Pancreas (tissue), 10 donors: ENCODE data around the gene FOXL3. TPM values are rescaled to one million over a fixed set of nuclear protein-coding genes. Genes with fewer than 3 reads are reported as not detected.

ENCODE experiments used
- ATAC-seq, 4 donors: fragments of 200-7000 bp; cut with Tn5 transposase; one replicate each; pipeline versions ENCODE4 v1.8.0 to v1.9.1; 2020; ENCODE audit warnings: mild to moderate bottlenecking in 4 of 4, moderate library complexity in 4 of 4
- DNase-seq, 6 donors: peaks; one replicate each; pipeline ENCODE4 v3.0.0-alpha.2; 2020
- FAIRE-seq: peaks from 2 replicates; lab custom pipeline; 2012; peaks lifted over from hg19 to GRCh38; lab: Jason Lieb, UNC
- H3K27ac ChIP-seq, 4 donors: fragments of 200-600 bp; sonication (generic); 1 replicate in 3 of 4; 2 replicates in 1 of 4; pipeline versions ENCODE4 v1.5.0 to v1.8.0; 2020
- H3K27me3 ChIP-seq, 4 donors: fragments of 200-600 bp; one replicate each; pipeline ENCODE4 v1.8.0; 2021
- H3K36me3 ChIP-seq, 3 donors: fragments of 200-600 bp; sonication (generic) in 1 of 3; one replicate each; pipeline versions ENCODE4 v1.5.0 to v1.8.0; 2020 to 2021
- H3K4me1 ChIP-seq, 3 donors: fragments of 200-600 bp; one replicate each; pipeline ENCODE4 v1.8.0; 2021
- H3K4me3 ChIP-seq, 4 donors: fragments of 200-600 bp; sonication (generic) in 2 of 4; one replicate each; pipeline versions ENCODE4 v1.5.0 to v1.8.0; 2020 to 2021
- H3K9me3 ChIP-seq, 4 donors: fragments of 200-600 bp; one replicate each; pipeline ENCODE4 v1.8.0; 2021
- CTCF ChIP-seq, 4 donors: fragments of 200-600 bp; sonication (generic) in 3 of 4; IDR thresholded peaks; one replicate each; pipeline versions ENCODE4 v1.5.0 to v1.8.0; 2021; ENCODE audit warnings: antibody characterized with exemption in 4 of 4
- WGBS, 2 donors: extraction: QIAGEN DNeasy Blood & Tissue Kit; methylation state at CpG; one replicate each; pipeline ENCODE4 v1.1.7; 2013; 5-methylcytosine and 5-hydroxymethylcytosine counted together
- intact Hi-C, 3 donors: fragments of 100-400 bp; cut with DNase I; formaldehyde crosslinking; loops; one replicate each; pipeline versions ENCODE4 v1.11.1 to v1.14.2; 2022
- polyA plus RNA-seq, 2 donors: library from polyadenylated mRNA; stranded (reverse); fragments of 200-250 nt; gene quantifications; one replicate each; pipeline ENCODE4 v1.2.3, GENCODE V29; 2013
- total RNA-seq, 6 donors: library from RNA; stranded (reverse); fragmentation: NEBNext Ultra II Directional in 4 of 6; extraction: Animal tissue kit (Norgen Biotek cat#: 25700) in 4 of 6; gene quantifications; one replicate each; pipeline versions ENCODE4 v1.2.1 to v1.2.4, GENCODE V29; 2021 to 2023
- donor health status: healthy with polysubstance abuse.
- donor health status: DM: no; HTN: no; CAD: no; lungs with moderate emphysema.
- donor health status: DM: no; HTN: no; CAD: no.
- donor health status: control.
- donor health status: control.
- donor health status: Bipolar disorder and iron deficiency.
- donor health status: DM: yes; HTN: yes; CAD: no.
- donor health status: DM: no; HTN: no; CAD: no.
- donor health status: DM: no; HTN: no; CAD: no.
- donor health status: DM: yes; HTN: yes; CAD: no.

FOXL3 gene
- total and polyA plus RNA-seq, 8 donors = not detected

- Histone ChIP-seq H3K27me3 (no peaks in the 10 kb centered on the region), H3K9me3 (no peaks in the 10 kb centered on the region), H3K4me1 (peaks cover 26 to 37% (median 34%) of the 10 kb centered on the region in 3 donors), H3K4me3 (no peak overlapping the region), H3K36me3 (no peaks in the 10 kb centered on the region), H3K27ac (no peak overlapping the region)
- DNase-seq (peak in 4 of 6 donors; percentile 15 to 71 (median 44)), ATAC-seq (no peak), FAIRE-seq (no peak)
- no peak for TF ChIP-seq CTCF (IDR thresholded peaks at IDR 0.05)
- WGBS, 2 donors = 94 to 95% methylated on average over 20 of the region's 20 CpGs
- intact Hi-C loops = loop anchor here in 2 of 3 donors (5.0 to 10.0 kb wide), 2 partner anchors 312 to 540 kb away; no protein-coding TSS in a partner anchor
Measured at GRCh38 chr7:325051-325798, 35.3 kb downstream of the FOXL3 start.

- intact Hi-C loops = loop anchor here in 2 of 3 donors (5.0 to 10.0 kb wide), 2 partner anchors 311 to 539 kb away; no protein-coding TSS in a partner anchor
- FAIRE-seq (no peak), DNase-seq (peak in 2 of 6 donors; percentile 28 to 33), ATAC-seq (no peak)
- Histone ChIP-seq H3K36me3 (no peaks in the 10 kb centered on the region), H3K4me1 (peaks cover 21 to 32% (median 31%) of the 10 kb centered on the region in 3 donors), H3K9me3 (no peaks in the 10 kb centered on the region), H3K27ac (peak overlapping the region in 3 of 4 donors; percentile 74 to 90 (median 88)), H3K4me3 (no peak overlapping the region), H3K27me3 (no peaks in the 10 kb centered on the region)
- TF ChIP-seq CTCF (IDR thresholded peaks at IDR 0.05) = no peak
- WGBS, 2 donors = 96 to 98% methylated on average over 11 of the region's 11 CpGs
Measured at GRCh38 chr7:325811-326210, 35.8 kb downstream of the FOXL3 start.

GRCh38 chr7:326273-326672 lies 36.3 kb downstream of the FOXL3 start:
- Histone ChIP-seq H3K27me3 (no peaks in the 10 kb centered on the region), H3K4me1 (peaks cover 19 to 34% (median 28%) of the 10 kb centered on the region in 3 donors), H3K4me3 (no peak overlapping the region), H3K27ac (peak overlapping the region; percentile 65 to 90 (median 81)), H3K36me3 (no peaks in the 10 kb centered on the region), H3K9me3 (no peaks in the 10 kb centered on the region)
- intact Hi-C loops = loop anchor here in 2 of 3 donors (5.0 to 10.0 kb wide), 2 partner anchors 311 to 539 kb away; no protein-coding TSS in a partner anchor
- 62 to 67% methylated on average over 9 of the region's 9 CpGs for WGBS, 2 donors
- DNase-seq = peak in 3 of 6 donors; percentile 55 to 64 (median 61)
- TF ChIP-seq CTCF (IDR thresholded peaks at IDR 0.05) = no peak
- ATAC-seq = no peak
- no peak for FAIRE-seq

GRCh38 chr7:326809-327232 lies 36.9 kb downstream of the FOXL3 start:
- 9 to 13% methylated on average over 6 of the region's 6 CpGs for WGBS, 2 donors
- intact Hi-C loops = loop anchor here in 2 of 3 donors (5.0 to 10.0 kb wide), 2 partner anchors 310 to 538 kb away; no protein-coding TSS in a partner anchor
- DNase-seq (peak in 4 of 6 donors; percentile 74 to 86 (median 81)), ATAC-seq (peak; percentile 83 to 89 (median 88)), FAIRE-seq (no peak)
- no peaks in the 10 kb centered on the region for H3K27me3 ChIP-seq
- peaks cover 19 to 28% (median 24%) of the 10 kb centered on the region in 3 donors for H3K4me1 ChIP-seq
- no peak overlapping the region for H3K4me3 ChIP-seq
- H3K27ac ChIP-seq = peak overlapping the region; percentile 74 to 90 (median 82)
- H3K9me3 ChIP-seq = no peaks in the 10 kb centered on the region
- no peaks in the 10 kb centered on the region for H3K36me3 ChIP-seq
- no peak for TF ChIP-seq CTCF (IDR thresholded peaks at IDR 0.05)
